ENCODE measurements around the gene LHPP. TPM values are rescaled to one million over a fixed set of nuclear protein-coding genes. Genes with fewer than 3 reads are reported as not detected.
A peak's percentile ranks its signal among the peaks of the same experiment; 100 is the strongest.

LHPP gene
- total RNA-seq, 1 donor from 2014 or later: 8.8 TPM

GRCh38 chr10:124636271-124636995 lies 174.8 kb downstream of the LHPP start:
- no peak for DNase-seq (ENCODE audit: low read depth, low spot score)
- no peaks in the 10 kb centered on the region for H3K27me3 Mint-ChIP-seq (ENCODE audit: low read depth)
- no peaks in the 10 kb centered on the region for H3K9me3 Mint-ChIP-seq
- peak overlapping the region; percentile 81 for H3K27ac Mint-ChIP-seq (ENCODE audit: unreplicated experiment)
- peaks cover 19% of the 10 kb centered on the region for H3K4me1 Mint-ChIP-seq
- no peak overlapping the region for H3K4me3 Mint-ChIP-seq
- TF ChIP-seq CTCF (conservative IDR thresholded peaks at IDR 0.05): peak; percentile 14
- peaks cover 6% of the 10 kb centered on the region for H3K36me3 Mint-ChIP-seq (ENCODE audit: low read depth)

GRCh38 chr10:124637091-124637700 lies 175.6 kb downstream of the LHPP start:
- DNase-seq (ENCODE audit: low read depth, low spot score): no peak
- Mint-ChIP-seq H3K4me3 (no peak overlapping the region), H3K4me1 (peaks cover 26% of the 10 kb centered on the region), H3K27me3 (ENCODE audit: low read depth) (no peaks in the 10 kb centered on the region), H3K27ac (ENCODE audit: unreplicated experiment) (peak overlapping the region; percentile 58), H3K9me3 (no peaks in the 10 kb centered on the region), H3K36me3 (ENCODE audit: low read depth) (peaks cover 6% of the 10 kb centered on the region)
- no peak for TF ChIP-seq CTCF (conservative IDR thresholded peaks at IDR 0.05)

GRCh38 chr10:124637746-124638145 lies 176.1 kb downstream of the LHPP start:
- H3K27ac Mint-ChIP-seq (ENCODE audit: unreplicated experiment): peak overlapping the region; percentile 58
- peaks cover 31% of the 10 kb centered on the region for H3K4me1 Mint-ChIP-seq
- H3K27me3 Mint-ChIP-seq (ENCODE audit: low read depth): no peaks in the 10 kb centered on the region
- H3K36me3 Mint-ChIP-seq (ENCODE audit: low read depth): peaks cover 6% of the 10 kb centered on the region
- no peak overlapping the region for H3K4me3 Mint-ChIP-seq
- DNase-seq (ENCODE audit: low read depth, low spot score): no peak
- no peaks in the 10 kb centered on the region for H3K9me3 Mint-ChIP-seq
- TF ChIP-seq CTCF (conservative IDR thresholded peaks at IDR 0.05): no peak

- DNase-seq (ENCODE audit: low read depth, low spot score): no peak
- Mint-ChIP-seq H3K9me3 (no peaks in the 10 kb centered on the region), H3K4me3 (no peak overlapping the region), H3K27me3 (ENCODE audit: low read depth) (no peaks in the 10 kb centered on the region), H3K4me1 (peaks cover 46% of the 10 kb centered on the region), H3K27ac (ENCODE audit: unreplicated experiment) (no peak overlapping the region), H3K36me3 (ENCODE audit: low read depth) (peaks cover 3% of the 10 kb centered on the region)
- TF ChIP-seq CTCF (conservative IDR thresholded peaks at IDR 0.05): no peak
These were observed 177.6 kb downstream of the LHPP start for GRCh38 chr10:124639206-124639605.

- no peaks in the 10 kb centered on the region for H3K9me3 Mint-ChIP-seq
- no peak overlapping the region for H3K27ac Mint-ChIP-seq (ENCODE audit: unreplicated experiment)
- no peaks in the 10 kb centered on the region for H3K27me3 Mint-ChIP-seq (ENCODE audit: low read depth)
- H3K4me1 Mint-ChIP-seq: peaks cover 50% of the 10 kb centered on the region
- peaks cover under 1% of the 10 kb centered on the region for H3K36me3 Mint-ChIP-seq (ENCODE audit: low read depth)
- DNase-seq (ENCODE audit: low read depth, low spot score): no peak
- no peak for TF ChIP-seq CTCF (conservative IDR thresholded peaks at IDR 0.05)
- no peak overlapping the region for H3K4me3 Mint-ChIP-seq
These were observed 178.0 kb downstream of the LHPP start for GRCh38 chr10:124639646-124640045.

Measured in neural crest cell (in vitro differentiated cells).